ENCODE measurements around the gene TXNDC16.

DNA sequence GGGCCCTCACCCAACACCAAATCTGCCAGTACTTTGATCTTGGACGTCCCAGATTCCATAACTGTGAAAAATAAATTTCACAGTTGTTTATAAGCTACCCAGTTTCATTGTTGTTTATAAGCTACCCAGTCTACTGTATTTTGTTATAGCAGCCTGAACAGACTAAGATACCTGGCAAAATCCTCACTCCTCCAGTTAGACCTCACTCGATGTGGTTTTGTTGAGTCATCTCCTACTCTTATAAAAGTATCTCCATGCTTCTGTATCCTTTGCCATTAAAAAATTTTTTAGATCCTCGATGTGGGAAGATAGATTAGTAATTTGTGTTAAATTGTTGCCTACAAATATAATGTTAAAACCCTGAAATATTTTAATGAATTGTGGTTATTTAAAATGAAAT, 16.0 kb downstream of the TXNDC16 start:
- TF ChIP-seq SUZ12 (IDR thresholded peaks at IDR 0.05; ENCODE audit: extremely low read depth, insufficient read depth, insufficient read length) (no peak), ZNF274 (IDR thresholded peaks at IDR 0.05; ENCODE audit: low read depth, low read length) (no peak), YY1 (IDR thresholded peaks at IDR 0.05; ENCODE audit: insufficient read depth, insufficient read length) (no peak)
